ENCODE data around the gene LY86.
A peak's percentile ranks its signal among the peaks of the same experiment; 100 is the strongest.
"Not testable (repeated sequence)": the region's sequence is repeated elsewhere in the genome, so short reads cannot be mapped to it uniquely, and the experiment has no call there.

Gene LY86

DNA sequence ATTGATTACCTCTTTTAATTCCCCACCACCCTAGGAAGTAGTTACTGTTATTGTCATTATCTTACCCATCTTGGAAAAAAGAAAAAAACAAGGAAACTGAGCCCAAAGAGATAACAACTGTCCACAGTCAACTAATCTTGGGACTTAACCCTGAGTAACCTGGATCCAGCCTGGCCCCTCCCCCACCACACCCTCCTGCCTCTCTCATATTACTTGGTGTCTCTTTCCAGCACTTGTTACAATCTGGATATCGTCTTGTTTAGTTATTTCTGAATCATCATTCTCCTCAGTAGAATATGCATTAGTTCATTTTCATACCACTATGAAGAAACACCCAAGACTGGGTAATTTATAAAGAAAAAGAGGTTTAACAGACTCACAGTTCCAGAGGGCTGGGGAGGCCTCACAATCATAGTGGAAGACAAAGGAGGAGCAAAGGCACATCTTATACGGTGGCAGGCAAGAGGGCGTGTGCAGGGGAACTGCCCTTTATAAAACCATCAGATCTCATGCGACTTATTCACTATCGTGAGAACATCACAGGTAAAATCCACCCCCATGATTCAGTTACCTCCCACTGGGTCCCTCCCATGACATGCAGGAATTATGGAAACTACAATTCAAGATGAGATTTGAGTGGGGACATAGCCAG is 60.3 kb downstream of the LY86 start:
- DNase-seq (ENCODE audit: insufficient read length, low spot score) (no peak), FAIRE-seq (no peak)

DNA sequence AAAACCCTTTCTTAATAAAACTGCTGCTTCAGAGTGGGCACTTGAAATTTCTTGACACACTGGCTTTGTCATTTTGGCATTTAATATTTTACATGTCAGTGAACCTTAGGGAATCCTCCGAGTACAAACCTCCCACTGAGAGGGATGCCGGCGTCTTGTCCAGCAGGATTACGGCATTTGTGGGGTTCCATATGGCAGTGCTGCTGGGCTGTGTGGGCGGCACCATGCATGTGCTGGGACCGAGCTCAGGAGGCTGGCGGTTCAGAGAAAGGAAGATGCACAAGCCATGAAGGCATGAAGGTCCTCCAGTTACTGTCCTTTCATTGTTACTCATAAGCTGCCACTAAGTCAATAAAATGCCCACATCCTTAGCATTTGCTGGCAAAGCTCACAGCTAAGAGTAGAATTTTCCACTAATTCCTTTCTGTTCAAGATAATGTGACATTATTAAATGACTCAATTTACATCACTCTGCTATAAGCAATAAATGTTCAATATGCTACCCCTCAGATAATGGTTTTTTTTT is 61.4 kb downstream of the LY86 start:
- FAIRE-seq (no peak), DNase-seq (ENCODE audit: insufficient read length, low spot score) (no peak)

GRCh38 chr6:6650839-6651238 is 62.3 kb downstream of the LY86 start:
- no peak for FAIRE-seq

DNA sequence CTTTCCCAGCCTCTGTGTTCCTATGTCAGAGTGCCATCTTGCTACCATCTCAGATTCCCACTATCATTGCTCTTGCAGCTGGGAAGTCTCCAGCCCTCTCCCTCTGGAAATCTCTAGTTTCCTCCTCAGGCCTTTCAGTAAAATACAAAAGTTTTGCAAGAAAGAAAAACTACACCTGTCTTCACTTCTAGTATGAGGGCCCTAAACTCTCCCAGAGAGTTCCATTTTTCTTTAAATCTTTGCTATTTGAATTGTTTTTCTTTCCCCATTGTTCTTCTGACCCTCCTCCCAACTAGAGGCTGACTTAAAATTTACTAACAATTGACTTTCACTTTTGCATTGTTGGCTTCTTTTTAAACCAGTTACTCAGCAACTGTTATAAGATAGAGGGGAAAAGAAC is 62.8 kb downstream of the LY86 start:
- no peak for DNase-seq (ENCODE audit: insufficient read length, low spot score)
- FAIRE-seq, result no peak

More at GRCh38 chr6:6650839-6651238, 62.3 kb downstream of the LY86 start:
- DNase-seq (ENCODE audit: insufficient read length, low spot score), result no peak

DNA sequence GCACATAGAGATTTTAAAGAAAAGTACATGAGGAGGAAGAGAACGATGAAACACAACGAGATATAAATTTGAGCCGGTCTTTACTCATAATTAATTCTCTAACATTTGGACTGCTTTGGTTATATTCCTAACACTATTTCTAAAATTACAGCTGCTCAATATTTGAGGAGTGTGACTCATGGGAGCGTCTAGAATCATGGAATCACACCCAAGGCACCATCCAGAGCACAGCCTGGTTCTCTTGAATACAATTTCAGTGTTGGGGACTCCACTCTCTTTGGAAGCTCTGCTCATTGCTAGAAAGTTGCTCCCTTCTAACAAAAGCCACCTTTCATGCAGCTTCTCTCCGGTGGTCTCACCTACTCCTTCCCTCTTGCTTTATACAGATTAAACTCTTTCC is 64.4 kb downstream of the LY86 start:
- DNase-seq (ENCODE audit: insufficient read length, low spot score), result no peak
- no peak for FAIRE-seq

- DNase-seq (ENCODE audit: insufficient read length, low spot score), result no peak
- FAIRE-seq, result no peak
Measured at GRCh38 chr6:6654599-6655575, 66.4 kb downstream of the LY86 start.

- no peak for DNase-seq (ENCODE audit: insufficient read length, low spot score)
- peak; percentile 23 for FAIRE-seq
Measured at GRCh38 chr6:6655805-6656251, 67.3 kb downstream of the LY86 start.

DNA sequence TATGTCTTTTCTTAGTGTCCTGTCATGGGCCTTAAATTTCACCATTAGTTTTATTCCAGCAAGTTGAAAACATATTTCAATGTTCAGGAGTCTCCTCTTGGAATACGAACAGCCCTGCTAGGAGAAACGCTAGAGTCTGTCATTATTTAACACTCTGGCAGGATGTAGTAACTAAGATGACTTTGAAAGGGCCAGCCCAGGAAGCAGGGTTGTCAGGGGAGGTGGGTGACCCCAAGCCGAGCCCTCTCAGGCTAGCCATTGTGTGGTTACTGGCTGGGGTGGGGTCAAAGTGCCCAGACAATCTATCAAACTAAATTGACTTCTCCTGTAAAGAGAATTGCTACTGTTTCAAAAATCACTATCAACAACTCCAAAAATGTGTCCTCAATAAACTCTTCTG is 67.8 kb downstream of the LY86 start:
- DNase-seq (ENCODE audit: insufficient read length, low spot score) (no peak), FAIRE-seq (peak; percentile 8)

DNA sequence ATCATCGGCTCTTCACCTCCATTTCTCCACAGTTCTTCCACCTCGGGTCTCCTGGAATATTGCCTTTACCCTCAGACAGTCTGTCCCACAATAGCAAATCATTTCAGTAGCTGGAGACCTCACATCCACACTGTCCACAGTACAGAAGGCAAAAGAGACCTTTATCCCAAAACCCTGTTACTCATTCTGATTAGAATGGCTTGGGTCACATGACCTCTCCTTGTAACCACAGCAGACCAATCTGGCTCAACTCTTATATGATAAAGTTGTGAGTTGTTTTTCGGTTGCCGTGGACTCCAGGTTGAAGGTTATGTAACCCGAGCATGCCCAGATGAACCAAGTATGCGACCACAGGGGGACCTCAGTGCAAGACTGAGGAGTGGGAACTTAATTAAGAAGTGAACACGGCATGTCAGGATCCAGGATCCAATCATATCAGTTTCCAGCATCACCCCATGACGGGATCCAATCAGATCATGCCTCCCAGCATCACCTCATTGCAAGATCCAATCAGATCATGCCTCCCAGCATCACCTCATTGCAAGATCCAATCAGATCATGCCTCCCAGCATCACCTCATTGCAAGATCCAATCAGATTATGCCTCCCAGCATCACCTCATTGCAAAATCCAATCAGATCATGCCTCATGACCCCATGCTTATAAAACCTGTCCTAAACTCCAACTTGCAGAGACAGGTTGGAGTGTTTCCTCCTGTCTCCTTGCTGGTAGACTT is 68.7 kb downstream of the LY86 start:
- no peak for FAIRE-seq
- no peak for DNase-seq (ENCODE audit: insufficient read length, low spot score)

DNA sequence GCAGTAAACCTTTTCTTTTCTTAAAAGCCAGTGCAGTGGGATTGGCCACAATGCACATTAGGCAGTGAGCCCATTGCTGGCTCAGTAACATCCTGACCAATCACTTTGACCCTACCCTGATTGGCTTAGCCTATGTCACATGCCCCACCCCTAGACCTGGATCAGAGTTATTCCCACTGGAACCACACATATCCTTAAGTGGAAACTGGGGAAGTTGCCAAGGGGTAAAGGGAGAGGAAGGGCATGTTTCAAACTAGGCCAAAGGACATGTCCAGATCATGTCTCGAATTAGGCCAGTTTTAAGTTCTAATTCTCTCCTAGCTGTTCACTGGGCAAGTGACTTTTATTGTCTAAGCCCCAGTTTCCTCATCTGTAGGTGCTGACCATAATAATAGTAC is 69.3 kb downstream of the LY86 start:
- DNase-seq (ENCODE audit: insufficient read length, low spot score), result no peak
- FAIRE-seq, result no peak

GRCh38 chr6:6659600-6660327 is 71.2 kb downstream of the LY86 start:
- peak; percentile 38 for DNase-seq (ENCODE audit: insufficient read length, low spot score)
- peak; percentile 71 for FAIRE-seq

DNA sequence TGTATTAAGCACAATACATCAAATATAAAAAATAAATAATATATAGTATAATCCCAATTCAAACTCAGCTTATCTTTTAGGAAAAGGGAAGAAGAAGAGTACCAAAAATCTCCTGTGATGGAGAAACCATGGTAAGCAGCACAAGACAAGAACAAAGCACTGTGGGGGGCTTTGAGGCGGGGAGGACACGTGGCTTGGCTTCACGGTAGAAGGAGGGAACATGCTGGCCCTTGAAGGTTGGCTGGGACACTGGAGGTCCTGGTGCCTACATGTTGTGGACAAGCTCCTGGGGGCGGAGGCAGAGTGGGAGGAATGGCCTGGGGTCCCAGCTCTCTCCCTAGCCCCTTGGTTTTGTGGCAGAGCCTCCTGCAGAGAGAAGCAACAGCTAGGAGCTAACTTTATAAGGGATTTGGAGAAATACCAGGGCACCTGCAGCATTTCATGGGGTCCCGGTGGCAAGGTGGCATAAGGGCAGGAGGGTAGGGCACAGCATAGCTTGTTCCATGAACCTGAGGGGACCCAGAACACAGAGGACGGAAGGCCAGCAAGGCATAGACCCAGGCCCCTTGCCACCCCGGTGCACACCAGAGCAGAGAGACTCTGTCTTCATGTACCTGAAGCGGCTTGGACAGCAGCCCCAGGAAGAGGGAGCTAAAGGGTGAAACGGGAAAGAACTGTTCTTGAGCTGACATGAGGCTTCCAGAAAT is 72.0 kb downstream of the LY86 start:
- DNase-seq (ENCODE audit: insufficient read length, low spot score), result no peak
- FAIRE-seq, result no peak

DNA sequence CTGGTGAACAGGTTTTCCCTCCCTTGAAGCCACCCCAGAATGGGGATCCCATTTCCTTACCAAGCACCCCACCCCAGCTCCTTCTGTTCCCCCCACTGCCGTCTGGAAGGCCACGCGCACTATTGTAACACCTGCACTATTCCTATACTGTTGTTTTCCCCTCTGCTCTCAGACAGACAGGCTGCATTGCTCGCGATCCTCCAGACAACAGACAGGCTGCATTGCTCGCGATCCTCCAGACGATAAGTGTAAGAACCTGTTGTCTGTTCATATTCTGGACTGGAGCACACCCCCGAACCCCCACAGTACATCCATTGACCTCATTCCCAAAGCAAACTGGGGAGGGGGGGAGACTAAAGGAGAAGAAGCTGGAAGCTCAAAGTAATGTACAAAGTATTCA is 72.7 kb downstream of the LY86 start:
- DNase-seq (ENCODE audit: insufficient read length, low spot score) (no peak), FAIRE-seq (no peak)

DNA sequence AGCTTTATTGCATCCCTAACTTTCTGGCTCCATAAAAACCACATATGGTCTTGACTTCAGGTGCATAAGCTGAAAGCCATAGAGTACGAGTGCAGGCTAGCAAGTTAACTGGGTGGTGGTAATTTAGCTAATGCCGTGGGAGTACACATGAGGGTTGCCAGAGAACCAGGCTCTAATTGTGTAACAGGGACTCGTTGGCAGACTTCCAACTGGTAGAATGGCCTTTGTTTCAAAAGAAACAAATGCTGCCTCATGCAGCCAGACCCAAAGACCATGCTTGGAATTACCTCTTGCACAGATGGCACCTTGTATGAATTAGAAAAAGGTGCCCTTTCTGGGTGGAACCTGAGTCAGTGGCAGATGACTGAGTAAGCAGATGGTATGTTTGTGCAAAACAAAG is 73.2 kb downstream of the LY86 start:
- DNase-seq (ENCODE audit: insufficient read length, low spot score) (no peak), FAIRE-seq (no peak)

GRCh38 chr6:6663421-6664135 is 75.1 kb downstream of the LY86 start:
- no peak for FAIRE-seq
- DNase-seq (ENCODE audit: insufficient read length, low spot score), result no peak

DNA sequence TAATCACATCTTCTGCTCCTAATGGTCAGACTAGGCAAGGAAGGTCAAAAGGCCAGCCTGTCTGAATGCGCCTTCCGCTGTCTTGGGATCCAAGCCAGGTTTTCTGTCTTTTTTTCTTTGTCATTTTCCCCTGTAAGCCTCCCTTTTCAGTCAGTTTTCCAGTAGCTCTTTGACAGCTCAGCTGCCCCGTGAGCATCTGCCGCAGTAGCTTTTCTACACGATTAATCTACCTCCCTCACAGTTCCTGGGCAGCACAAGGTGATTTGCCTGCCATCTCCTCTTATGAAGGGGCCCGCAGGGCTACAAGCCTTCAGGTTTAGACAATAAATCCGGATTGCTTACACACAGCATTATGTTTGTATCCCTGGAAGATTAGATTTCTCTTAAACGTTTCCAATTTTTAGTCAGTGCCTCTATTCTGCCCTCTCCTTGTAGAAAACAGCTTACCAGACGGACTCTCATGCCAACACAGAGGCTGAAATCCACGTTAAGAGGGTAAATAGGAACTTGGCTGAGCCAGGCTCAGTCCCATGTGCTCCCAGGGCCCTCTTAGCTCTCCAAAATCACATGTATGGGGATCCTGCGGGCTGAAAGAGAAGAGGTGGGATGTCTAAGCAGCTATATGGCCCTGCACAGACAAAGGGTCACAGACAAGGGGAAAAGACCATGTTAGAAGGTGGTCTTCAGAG is 77.2 kb downstream of the LY86 start:
- DNase-seq (ENCODE audit: insufficient read length, low spot score) (no peak), FAIRE-seq (no peak)

GRCh38 chr6:6670150-6670549 is 81.6 kb downstream of the LY86 start:
- DNase-seq (ENCODE audit: insufficient read length, low spot score); FAIRE-seq: not testable (repeated sequence)

DNA sequence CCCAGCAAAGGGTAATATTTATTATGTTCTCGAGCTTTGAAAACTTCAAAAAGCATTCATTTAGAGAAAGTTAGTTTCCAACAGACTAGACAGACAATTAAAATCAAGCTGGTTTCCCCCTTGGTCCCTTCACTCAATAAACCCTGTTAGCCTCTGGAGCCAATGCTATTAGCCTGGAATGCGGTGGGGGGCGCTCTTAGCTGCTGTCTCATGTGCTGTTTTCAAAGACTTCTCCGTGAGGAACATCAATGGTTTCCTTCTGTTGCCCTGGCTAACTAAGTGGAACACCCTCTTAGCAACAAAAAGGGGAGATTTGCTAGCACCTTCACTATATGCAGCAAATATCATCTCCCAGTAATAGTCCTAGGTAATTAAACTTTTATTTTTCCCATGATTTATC is 86.4 kb downstream of the LY86 start:
- FAIRE-seq (no peak), DNase-seq (ENCODE audit: insufficient read length, low spot score) (no peak)
